SK-N-SH (cell line): Measurements from ENCODE around the gene APPL2.

Experiments
- CTCF ChIP-seq: fragments of 200-600 bp; sonication (generic); IDR thresholded peaks from 2 replicates; pipeline ENCODE4 v1.6.1; 2017; ENCODE audit warnings: antibody characterized with exemption, mild to moderate bottlenecking, moderate library complexity
- ELF1 ChIP-seq: IDR thresholded peaks from 2 replicates; pipeline ENCODE4 v1.4.0; 2012
- EP300 ChIP-seq, 2 experiments: IDR thresholded peaks; 2 replicates each; pipeline versions ENCODE4 v1.4.0 to v1.6.1; 2012; ENCODE audit warnings: borderline replicate concordance in 1 of 2, low read depth in 1 of 2, low read length in 1 of 2
- EZH2phosphoT487 ChIP-seq: fragments of 200-600 bp; sonication (generic); IDR thresholded peaks from 2 replicates; pipeline ENCODE4 v1.6.1; 2017; ENCODE audit warnings: low read depth, mixed run types, mild to moderate bottlenecking, antibody characterized with exemption, moderate library complexity, borderline replicate concordance
- FOXJ3 ChIP-seq: sonication (generic); formaldehyde crosslinking; IDR thresholded peaks from 2 replicates; pipeline ENCODE4 v1.5.1; 2020; ENCODE audit warnings: mild to moderate bottlenecking, missing genetic modification reagents
- FOXM1 ChIP-seq: IDR thresholded peaks from 2 replicates; pipeline ENCODE4 v1.4.0; 2012; ENCODE audit warnings: low read depth, mild to moderate bottlenecking
- JUND ChIP-seq: IDR thresholded peaks from 2 replicates; pipeline ENCODE4 v1.4.0; 2012
- MXI1 ChIP-seq: IDR thresholded peaks from 2 replicates; pipeline ENCODE4 v1.6.1; 2012; ENCODE audit warnings: mild to moderate bottlenecking, low read depth, low read length, improper control_type of control experiment
- POLR2AphosphoS5 ChIP-seq: IDR thresholded peaks from 2 replicates; pipeline ENCODE4 v1.6.1; 2012; ENCODE audit warnings: low read depth, low read length
- REST ChIP-seq: IDR thresholded peaks from 2 replicates; pipeline ENCODE4 v1.6.1; 2012; ENCODE audit warnings: mild to moderate bottlenecking, low read depth, low read length, moderate library complexity
- TCF12 ChIP-seq: IDR thresholded peaks from 2 replicates; pipeline ENCODE4 v1.4.0; 2012
- YY1 ChIP-seq: IDR thresholded peaks from 2 replicates; pipeline ENCODE4 v1.4.0; 2012; ENCODE audit warnings: low read depth, mild to moderate bottlenecking
- TF ChIP-seq, protein P1 (sequence below): fragments of 150-350 bp; IDR thresholded peaks from 2 replicates; pipeline ENCODE4 v1.6.1; 2017; ENCODE audit warnings: antibody characterized with exemption, low read length, low read depth, borderline replicate concordance

DNA sequence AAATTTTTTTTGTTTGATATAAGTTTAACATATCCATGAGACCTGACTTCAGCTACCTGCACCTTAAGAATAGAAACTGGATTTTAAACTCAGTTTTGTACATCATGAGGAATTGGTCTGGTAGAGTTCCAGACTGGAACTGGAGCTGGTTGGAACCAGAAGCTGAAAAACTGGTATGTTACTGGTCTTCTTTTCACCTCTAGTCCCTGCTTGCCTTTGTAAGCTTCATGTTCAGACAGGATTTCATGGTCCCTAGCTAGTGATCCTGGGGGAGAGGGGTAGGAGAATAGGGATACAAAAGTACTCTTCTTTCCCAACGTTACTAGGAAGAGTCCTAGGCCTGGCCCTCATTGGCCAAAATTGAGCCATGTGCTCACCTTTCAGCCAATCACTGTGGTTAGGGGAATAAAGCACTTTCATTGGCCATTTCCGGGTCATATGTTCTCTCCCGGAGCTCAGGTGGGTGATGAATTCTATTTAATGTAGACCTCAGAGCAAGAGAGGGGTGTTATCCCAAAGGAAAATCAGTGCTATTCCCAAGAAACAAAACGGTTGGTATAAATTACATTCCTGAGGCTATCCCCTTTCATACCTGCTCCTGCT lies 36.9 kb upstream of the APPL2 start:
- no peak for TF ChIP-seq POLR2AphosphoS5
- no peak for TF ChIP-seq CTCF
- no peak for TF ChIP-seq TCF12
- TF ChIP-seq ELF1 = no peak
- TF ChIP-seq JUND = no peak
- no peak for TF ChIP-seq REST
- no peak for TF ChIP-seq EP300 (IDR thresholded peaks at IDR 0.05; ENCODE audit: borderline replicate concordance in 1 of 2, low read depth in 1 of 2, low read length in 1 of 2)
- TF ChIP-seq EZH2phosphoT487 = no peak
- no peak for TF ChIP-seq MXI1
- no peak for TF ChIP-seq FOXJ3
- no peak for TF ChIP-seq FOXM1
- TF ChIP-seq, protein P1, sequence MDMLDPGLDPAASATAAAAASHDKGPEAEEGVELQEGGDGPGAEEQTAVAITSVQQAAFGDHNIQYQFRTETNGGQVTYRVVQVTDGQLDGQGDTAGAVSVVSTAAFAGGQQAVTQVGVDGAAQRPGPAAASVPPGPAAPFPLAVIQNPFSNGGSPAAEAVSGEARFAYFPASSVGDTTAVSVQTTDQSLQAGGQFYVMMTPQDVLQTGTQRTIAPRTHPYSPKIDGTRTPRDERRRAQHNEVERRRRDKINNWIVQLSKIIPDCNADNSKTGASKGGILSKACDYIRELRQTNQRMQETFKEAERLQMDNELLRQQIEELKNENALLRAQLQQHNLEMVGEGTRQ = no peak
- TF ChIP-seq YY1 = no peak
